ENCODE data around the gene VTA1.
A peak's percentile ranks its signal among the peaks of the same experiment; 100 is the strongest.
"Not testable (repeated sequence)": the region's sequence is repeated elsewhere in the genome, so short reads cannot be mapped to it uniquely, and the experiment has no call there.

Gene VTA1

DNA sequence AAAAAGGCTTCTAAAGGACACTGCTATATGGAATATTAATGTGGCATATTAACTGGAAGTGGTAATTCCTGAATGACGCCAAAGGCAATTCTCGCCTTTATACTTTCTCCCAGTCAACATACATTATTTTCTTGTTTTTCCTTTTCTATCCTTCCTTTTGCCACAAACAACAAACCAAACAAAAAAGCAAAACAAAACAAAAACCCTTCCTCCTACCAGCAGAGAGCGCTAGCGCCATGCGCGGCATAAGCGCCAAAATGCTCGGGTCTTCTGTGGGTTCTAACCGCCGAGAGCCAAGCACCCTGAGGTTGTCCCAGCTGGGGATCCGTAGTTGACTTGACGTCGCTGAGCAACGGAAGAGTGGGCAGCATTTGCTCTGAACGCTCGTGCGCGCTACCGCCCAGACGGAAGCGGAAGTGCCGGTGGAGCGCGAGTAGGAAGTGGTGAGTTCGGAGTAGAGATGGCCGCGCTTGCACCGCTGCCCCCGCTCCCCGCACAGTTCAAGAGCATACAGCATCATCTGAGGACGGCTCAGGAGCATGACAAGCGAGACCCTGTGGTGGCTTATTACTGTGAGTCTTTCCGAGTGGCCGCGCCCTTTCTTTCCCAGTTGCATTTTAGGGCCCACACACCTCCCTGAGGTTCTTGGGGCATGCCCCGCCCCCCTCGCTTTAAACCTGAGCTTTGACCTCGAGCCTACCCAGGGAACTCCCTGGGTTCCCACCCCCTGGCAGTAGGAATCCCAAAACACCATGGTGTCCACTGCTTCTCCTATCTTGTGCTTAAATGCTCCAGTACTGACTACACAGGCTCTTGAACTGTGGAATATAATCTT is at the start of gene VTA1, which contains the start of gene NMBR:
Gene VTA1 (plus strand): TSS at position 436 of the 835 bp plus-strand sequence. CDS start 25 bp downstream, at position 461.
Gene NMBR (minus strand): TSS at position 295 of the 835 bp plus-strand sequence. CDS start 58,464 bp downstream, outside the sequence.
- peak; percentile 100 for DNase-seq

GRCh38 chr6:142104820-142105219 is 42.2 kb upstream of the VTA1 start:
- not testable (repeated sequence) for DNase-seq

DNA sequence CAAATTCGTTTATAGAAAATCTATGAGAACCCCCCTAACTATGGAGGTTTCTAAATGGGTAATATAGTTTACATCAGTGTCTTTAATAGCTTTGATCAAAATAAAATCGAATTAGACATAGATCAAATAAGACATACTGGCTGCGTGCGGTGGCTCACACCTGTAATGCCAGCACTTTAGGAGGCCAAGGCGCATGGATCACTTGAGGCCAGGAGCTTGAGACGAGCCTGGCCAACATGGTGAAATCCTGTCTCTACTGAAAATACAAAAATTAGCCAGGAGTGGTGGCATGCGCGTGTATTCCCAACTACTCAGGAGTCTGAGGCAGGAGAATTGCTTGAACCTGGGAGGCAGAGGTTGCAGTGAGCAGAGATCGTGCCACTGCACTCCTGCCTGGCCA is 36.2 kb upstream of the VTA1 start:
- DNase-seq, result not testable (repeated sequence)

- DNase-seq, result peak; percentile 35
Measured at GRCh38 chr6:142112451-142113061, 34.5 kb upstream of the VTA1 start.

GRCh38 chr6:142117366-142117765 is 29.7 kb upstream of the VTA1 start:
- DNase-seq, result no peak

DNA sequence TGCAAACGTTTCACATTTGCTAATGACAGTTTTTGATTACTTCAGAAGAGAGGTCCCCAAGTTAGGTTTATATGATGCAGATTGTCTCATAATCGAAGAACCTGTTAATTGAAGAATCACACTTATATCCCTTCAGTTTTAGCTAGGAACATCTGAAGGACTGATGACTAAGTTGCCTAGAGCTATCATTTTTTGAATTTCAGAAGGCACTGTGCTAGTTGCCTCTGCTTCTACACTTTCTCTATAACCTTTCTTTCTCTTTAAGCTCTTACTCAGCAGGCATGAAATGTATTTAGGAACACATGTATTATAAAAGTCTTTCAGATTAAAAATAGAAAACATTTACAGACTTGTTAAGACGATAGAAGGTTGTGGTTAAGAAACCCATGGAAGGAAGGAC is 28.7 kb upstream of the VTA1 start:
- DNase-seq, result no peak

DNA sequence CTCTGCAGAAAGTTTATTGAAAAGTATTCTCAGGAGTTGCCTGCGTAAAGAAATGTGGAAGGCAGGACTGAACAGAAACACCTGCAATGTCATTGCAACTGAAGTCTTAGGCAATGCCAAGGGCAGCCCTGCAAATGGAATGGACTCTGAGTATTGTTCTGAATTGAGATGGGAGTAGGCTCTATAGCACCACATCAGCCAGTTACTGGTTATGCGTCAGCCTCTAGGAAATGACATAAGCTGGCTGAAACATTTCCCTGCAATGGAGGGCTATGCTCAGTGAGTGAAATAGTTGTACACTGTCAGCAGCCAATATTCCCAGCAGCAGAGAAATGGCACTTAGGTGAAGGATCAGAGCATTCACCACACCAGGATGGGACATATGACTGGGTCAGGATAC is 28.1 kb upstream of the VTA1 start:
- DNase-seq, result peak; percentile 10

GRCh38 chr6:142121342-142121741 is 25.7 kb upstream of the VTA1 start:
- no peak for DNase-seq

DNA sequence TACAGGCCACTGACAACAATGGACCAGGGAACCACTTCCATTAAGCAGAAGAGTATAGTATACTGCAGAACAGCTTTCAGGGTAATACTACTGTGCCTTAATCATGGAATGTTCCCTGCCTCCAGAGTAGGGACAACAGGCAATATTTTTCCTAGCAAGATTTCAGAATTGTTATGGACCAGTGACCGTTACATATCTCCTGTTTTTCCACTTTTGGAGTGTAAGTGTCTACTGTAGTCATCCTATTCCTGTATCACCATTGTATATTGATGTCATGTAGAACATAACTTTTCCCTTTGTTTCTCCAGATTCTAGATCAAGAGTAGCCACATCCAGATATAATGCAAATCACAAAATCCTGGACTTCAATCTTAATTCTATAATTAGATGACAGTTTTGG is 16.2 kb upstream of the VTA1 start:
- DNase-seq, result no peak

GRCh38 chr6:142132625-142133024 is 14.4 kb upstream of the VTA1 start, which contains the start of gene GJE1:
GJE1 (plus strand) TSS chr6:142132925; CDS start chr6:142133159, 234 bp downstream.
- no peak for DNase-seq

- DNase-seq, result no peak
Measured at GRCh38 chr6:142138876-142139275, 8.2 kb upstream of the VTA1 start.

DNA sequence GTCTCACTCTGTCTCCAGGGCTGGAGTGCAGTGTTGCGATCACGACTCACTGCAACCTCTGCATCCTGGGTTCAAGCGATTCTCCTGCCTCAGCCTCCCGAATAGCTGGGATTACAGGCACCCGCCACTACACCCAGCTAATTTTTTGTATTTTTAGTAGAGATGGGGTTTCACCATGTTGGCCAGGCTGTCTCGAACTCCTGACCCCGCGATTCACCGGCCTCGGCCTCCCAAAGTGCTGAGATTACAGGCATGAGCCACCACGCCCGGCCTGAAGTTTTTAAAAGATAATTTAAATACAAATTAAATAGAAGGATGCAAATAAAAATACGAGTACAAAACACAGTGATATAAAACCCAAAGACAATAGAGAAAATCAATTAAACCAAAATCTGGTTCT is 5.5 kb upstream of the VTA1 start:
- DNase-seq, result not testable (repeated sequence)

- DNase-seq, result peak; percentile 57
Measured at GRCh38 chr6:142152746-142153145, 5.7 kb downstream of the VTA1 start.

DNA sequence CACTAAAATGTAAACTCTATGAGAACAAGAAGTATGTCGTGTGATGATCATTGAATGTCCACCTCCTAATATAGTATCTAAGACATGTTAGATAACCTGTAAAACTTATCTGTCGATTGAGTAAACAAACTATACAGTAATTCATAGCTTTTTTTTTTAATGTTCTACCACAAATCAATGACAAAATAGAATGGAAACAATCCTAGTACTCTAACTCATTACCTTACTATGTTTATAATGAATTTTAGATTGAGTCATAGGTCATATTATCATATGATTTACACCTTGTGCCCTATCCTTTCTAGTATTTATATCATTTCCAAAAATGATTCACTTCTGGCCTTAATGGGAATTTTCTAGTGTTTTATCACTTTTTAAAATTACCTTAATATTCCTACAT is 6.1 kb downstream of the VTA1 start:
- no peak for DNase-seq

DNA sequence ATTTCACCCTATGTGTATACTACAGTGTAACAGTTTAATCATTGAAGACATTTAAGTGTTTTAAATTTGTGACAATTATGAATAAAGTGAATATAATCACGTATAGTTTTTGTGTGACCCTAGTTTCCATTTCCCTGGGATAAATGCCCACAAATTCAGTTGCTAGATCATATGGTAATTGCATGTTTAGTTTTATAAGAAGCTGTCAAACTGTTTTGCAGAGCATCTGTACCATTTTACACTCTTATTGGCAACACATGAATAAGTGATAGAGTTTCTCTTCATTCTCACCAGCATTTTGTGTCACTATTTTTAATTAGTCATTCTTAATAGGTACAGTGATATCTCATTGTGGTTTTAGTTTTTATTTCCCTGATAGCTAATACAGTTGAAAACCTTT is 7.3 kb downstream of the VTA1 start:
- no peak for DNase-seq

DNA sequence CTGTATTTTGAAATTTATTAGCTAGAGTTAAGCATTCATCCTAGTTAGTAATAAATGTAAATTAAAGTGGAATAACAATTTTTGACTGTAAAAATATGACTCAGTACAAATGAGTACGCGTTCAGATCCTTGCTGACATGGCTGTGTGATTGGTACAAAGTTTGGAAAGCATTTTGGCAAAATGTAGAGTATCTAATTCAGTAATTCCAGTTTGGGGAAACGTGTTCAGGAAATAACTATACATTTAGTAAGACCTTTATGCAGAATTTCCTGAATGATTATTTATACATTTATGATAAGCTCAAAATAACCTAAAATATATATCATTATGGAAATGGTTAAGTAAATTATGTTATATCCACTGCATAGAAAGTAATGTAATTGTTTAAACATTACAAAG is 8.0 kb downstream of the VTA1 start:
- no peak for DNase-seq

DNA sequence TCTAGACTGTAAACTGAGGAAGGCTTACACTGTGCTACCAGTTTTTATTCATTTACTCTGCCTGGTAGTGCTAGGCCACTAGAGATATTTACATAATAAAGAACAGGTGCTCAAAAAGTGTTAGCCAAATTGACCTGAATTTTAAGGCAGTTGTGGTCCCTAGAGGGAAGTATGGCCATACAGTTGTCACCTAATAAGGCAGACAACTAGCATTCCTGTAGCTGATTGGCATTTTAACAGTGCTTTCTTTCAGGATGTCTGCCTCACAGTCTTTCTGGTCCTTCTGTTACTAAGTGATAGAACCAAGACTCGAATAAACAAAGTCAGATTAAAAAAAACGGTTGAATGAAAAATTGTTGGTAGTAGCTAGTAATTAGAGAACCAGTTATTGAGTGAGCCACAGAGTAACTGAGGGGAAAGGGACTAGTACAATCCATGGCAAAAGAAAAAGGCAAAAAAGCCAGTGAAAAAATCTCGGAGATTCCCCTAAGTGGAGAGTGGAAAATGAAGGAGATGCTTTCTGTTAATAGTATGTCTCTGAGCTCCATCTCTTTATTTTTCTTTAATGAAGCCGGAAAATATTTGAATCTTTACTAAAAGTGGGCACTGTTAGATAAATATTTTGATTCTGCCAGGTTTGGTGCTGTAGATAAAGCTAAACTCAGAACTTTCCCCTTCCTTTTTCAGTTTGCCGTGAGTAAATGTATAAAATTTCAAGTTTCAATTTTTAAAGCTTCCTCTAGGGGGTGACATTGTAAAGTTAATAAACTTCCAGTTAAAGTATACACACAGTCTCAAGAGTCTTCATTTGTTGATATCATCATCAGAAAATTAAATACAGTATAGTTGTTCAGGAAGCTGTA is 9.1 kb downstream of the VTA1 start:
- no peak for DNase-seq

DNA sequence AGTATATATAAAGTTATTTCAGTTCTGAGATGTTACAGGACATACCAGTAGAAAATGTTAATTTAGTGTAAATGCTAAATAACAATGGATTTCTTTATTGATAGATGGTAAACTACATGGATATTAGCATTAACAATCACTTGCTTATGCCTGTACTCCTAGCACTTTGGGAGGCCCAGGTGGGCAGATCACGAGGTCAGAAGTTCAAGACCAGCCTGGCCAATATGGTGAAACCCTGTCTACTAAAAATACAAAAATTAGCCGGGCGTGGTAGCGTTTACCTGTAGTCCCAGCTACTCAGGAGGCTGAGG is 9.7 kb downstream of the VTA1 start:
- not testable (repeated sequence) for DNase-seq

DNA sequence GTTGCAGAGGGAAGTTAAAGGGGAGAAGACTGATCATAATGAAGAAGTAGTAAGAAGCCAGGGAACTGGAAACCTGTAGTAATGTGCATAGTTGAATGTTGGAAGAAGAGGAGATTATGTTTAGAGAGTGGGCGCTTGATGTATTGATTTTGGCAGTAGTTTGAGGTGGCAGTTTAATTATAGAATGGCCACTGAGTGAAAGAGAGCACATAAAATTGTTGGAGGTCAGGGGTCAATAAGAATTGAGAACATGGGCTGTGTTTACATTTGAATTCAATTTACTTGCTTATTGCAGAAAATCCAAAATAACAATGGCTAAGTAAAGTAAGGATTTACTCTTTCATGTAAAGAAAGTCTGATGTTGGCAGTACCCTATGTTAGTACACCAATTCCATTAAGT is 15.7 kb downstream of the VTA1 start:
- no peak for DNase-seq

DNA sequence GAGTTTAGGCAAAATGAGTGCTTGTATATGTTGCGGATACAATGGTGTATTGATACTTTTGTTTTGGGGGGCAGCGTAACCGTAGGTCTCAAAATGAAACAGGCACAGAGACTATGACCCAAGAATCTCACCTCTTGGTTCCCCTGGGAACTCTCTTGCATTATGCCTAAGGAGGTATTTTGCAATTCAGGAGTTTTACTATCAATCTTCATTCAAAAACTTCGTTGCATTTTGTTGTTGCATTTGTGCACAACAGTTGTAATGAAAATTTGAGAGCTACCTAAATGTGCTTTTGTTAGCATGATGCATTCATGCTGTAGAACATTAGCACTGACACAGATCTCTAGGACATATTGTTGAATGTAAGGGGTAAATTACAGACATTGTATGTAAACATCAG is 18.2 kb downstream of the VTA1 start:
- no peak for DNase-seq

DNA sequence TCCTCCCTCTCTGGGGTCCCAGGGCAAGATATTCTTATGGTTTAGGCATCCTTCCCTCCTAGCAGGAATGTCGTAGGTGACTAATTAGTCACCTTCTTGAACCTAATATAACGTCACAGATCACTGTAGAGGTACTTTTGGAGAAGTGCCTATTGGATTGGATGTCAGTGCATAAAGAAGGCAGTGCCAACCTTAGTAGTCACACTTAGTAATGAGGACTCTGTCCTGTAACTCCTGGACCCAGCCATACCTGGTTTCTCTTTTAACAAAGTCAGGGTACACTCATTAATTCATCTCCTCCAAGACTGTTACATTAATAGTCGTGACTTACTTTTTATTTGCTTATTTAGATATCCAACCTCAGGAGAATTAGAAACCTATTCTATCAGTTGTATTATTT is 20.0 kb downstream of the VTA1 start:
- DNase-seq, result no peak

DNA sequence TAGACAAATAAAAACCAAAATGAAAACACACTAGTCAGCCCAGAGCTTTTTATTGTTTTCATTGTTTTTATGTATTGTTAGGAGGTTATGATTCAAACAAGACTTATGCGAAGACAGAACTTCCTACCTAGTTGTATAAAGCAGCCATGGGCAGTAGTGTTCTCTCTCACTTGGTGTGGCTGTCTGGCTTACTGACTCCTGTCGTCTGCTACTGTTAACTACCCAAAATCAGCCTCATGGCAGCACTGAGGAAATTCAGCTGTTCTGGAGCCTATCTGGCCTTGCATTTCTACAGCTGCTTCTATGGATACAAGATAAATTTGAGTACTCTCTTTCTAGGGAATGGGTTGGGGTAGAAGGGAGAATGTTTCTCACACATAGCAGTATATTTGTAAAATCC is 20.4 kb downstream of the VTA1 start:
- no peak for DNase-seq

GRCh38 chr6:142171351-142171750 is 24.3 kb downstream of the VTA1 start:
- DNase-seq, result no peak

GRCh38 chr6:142172758-142173157 is 25.7 kb downstream of the VTA1 start:
- no peak for DNase-seq

Data from NCI-H226 (cell line).